GM19328 (cell line): ENCODE data around the gene IL17REL.
A peak's percentile ranks its signal among the peaks of the same experiment; 100 is the strongest.

Experiments
- ATAC-seq: cut with Tn5 transposase; IDR thresholded peaks from one replicate; pipeline ENCODE4 v1.9.1; 2021; ENCODE audit warnings: mild to moderate bottlenecking, moderate library complexity; ENCODE audit not compliant: unreplicated experiment

IL17REL gene

GRCh38 chr22:49970528-49971231 is 41.9 kb downstream of the IL17REL start:
- ATAC-seq: peak; percentile 56

GRCh38 chr22:49969751-49970527 is 42.6 kb downstream of the IL17REL start:
- no peak for ATAC-seq

DNA sequence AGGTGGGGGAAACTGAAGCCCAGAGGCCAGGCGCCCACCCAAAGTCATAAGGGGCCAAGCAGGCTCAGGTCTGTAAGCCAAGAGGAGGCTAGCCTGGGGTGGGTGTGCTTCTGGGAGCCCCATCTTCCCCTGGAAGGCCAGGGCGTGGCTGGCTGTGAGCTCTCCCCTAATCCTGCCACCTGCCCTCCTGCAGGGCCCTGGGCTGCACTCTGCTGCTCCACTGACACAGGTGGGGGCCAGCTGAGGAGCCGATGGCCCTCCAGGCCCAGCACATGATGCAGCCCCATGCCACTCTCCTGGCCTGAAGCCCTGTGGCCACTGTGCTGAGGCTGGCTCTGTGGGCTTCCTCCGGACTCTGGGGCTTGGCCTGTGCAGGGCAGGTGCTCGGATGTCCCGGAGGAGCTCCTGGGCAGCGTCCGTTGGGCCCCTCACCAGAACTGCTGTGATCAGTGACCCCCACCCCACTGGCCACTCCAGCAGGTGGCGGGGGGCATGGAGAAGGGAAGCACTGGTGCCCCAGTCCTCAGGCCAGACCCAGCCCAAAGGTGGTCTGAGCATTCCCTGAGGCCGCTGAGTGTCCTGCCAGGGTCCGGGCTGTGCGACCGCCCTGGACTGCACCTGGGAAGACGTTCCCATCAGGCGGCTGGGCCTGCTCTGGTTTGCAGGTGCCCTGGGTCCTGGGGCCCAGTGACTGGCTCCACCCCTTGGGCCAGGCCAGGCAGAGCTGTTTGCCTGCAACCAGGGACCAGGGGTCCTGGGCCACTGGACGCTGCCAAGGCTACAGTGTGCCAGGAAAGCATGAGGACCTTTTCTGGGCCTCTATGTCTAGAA is 43.5 kb downstream of the IL17REL start:
- ATAC-seq: no peak

GRCh38 chr22:49968313-49968830 is 44.2 kb downstream of the IL17REL start:
- ATAC-seq: no peak

DNA sequence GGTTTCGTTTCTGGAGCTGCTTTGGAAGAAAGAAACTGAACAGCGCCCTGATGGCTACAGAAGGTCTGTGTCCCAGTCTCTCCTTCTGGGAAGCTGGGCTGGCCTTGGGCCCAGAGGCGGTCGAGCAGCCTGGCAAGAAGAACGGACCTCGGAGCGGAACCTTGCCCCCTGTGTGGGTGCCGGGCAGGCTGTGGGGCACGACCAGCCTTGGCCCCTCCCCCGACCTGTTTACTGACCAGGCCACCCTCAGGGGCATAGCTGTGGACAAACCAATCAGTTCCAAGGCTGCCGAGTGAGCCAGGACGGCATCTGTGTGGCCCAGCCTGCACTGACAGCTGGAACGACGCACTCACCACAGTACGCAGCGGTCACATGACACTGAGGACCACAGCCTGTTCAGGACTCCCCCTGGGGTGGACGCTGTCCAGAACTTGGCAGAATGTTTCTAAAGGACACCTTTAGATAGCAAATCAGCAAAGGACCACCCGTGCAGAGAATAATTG is 44.8 kb downstream of the IL17REL start:
- no peak for ATAC-seq

- ATAC-seq: no peak
Observed at GRCh38 chr22:49966774-49967705, 45.5 kb downstream of the IL17REL start.

GRCh38 chr22:49966041-49966773 is 46.4 kb downstream of the IL17REL start:
- no peak for ATAC-seq

DNA sequence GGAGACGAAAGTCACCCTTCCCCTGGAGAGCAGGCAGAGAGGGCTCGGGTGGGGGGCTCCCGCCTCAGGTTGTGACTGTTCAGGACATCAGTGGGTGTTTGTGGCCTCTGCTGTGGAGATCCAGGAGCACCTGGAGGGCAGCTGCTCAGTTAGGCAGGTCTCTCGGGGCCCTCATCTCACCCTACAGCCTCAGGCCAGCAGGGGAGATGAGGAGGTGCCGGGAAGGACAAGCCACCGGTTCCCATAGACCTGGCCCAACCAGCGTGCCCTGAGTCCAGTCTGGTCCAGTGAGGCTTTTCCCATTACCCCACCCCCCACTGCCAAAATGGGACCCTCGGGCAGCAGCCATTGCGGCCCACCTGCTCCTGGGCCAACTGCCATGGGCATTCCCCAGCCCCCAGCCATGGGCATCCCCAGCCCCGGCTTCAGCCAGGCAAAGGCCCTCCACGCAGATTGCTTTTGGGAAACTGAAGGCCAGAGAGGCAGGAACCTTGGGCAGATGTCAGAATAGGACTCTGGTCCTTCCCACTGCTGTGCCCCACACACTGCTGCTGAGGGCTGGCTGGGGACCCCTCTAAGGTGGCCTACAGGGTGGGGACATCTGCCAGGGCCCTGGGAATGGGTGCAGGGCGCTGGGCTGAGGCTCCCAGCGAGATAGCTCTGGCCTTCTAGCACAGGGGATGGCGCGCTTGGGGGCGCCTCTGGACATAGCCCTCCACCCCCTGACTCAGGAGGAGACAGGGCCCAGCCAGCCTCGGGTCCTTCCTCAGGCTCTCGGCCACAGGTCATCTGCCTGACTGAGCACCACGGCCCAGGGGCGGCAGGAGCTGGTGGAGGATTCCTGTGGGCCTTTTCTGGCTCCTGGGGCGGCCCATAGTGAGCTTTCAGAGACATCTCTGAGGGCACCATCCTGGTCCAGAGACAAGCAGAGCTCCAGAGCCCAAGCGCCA is 47.2 kb downstream of the IL17REL start:
- no peak for ATAC-seq

- ATAC-seq: no peak
Observed at GRCh38 chr22:49964136-49965090, 48.2 kb downstream of the IL17REL start.

DNA sequence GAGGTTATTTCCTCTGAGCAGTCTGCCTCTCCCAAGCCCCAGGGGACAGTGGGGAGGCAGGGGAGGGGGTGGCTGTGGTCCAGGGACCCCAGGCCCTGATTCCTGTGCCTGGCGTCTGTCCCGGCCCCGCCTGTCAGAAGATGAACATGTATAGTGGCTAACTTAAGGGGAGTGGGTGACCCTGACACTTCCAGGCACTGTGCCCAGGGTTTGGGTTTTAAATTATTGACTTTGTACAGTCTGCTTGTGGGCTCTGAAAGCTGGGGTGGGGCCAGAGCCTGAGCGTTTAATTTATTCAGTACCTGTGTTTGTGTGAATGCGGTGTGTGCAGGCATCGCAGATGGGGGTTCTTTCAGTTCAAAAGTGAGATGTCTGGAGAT is 48.9 kb downstream of the IL17REL start:
- ATAC-seq: no peak

DNA sequence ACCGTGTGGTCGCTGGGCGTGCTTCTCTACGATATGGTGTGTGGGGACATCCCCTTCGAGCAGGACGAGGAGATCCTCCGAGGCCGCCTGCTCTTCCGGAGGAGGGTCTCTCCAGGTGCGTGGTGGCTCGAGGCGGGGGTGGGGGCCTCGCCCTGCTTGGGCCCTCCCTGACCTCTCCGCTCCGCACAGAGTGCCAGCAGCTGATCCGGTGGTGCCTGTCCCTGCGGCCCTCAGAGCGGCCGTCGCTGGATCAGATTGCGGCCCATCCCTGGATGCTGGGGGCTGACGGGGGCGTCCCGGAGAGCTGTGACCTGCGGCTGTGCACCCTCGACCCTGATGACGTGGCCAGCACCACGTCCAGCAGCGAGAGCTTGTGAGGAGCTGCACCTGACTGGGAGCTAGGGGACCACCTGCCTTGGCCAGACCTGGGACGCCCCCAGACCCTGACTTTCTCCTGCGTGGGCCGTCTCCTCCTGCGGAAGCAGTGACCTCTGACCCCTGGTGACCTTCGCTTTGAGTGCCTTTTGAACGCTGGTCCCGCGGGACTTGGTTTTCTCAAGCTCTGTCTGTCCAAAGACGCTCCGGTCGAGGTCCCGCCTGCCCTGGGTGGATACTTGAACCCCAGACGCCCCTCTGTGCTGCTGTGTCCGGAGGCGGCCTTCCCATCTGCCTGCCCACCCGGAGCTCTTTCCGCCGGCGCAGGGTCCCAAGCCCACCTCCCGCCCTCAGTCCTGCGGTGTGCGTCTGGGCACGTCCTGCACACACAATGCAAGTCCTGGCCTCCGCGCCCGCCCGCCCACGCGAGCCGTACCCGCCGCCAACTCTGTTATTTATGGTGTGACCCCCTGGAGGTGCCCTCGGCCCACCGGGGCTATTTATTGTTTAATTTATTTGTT is 49.6 kb downstream of the IL17REL start:
- ATAC-seq: no peak

- no peak for ATAC-seq
Observed at GRCh38 chr22:49962012-49962750, 50.4 kb downstream of the IL17REL start.

GRCh38 chr22:49961601-49962011 is 51.0 kb downstream of the IL17REL start:
- ATAC-seq: no peak

DNA sequence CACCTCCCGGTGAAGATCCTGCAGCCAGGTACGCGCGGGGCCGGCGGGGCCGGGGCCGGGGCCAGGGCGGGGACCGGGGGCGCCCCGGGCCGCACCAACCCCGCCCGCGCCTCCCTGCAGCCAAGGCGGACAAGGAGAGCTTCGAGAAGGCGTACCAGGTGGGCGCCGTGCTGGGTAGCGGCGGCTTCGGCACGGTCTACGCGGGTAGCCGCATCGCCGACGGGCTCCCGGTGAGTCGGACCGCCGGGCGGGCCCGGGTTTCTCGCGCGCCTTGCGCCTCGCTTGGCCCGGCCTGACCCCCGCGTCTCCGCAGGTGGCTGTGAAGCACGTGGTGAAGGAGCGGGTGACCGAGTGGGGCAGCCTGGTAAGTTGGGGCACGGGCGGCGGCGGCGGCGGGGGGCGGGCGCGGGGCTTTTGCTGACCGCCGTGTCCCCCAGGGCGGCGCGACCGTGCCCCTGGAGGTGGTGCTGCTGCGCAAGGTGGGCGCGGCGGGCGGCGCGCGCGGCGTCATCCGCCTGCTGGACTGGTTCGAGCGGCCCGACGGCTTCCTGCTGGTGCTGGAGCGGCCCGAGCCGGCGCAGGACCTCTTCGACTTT is 51.5 kb downstream of the IL17REL start:
- ATAC-seq: no peak
